HepG2 (cell line): ENCODE data around the gene FAM20A. TPM values are rescaled to one million over a fixed set of nuclear protein-coding genes. Genes with fewer than 3 reads are reported as not detected.

Source experiments
- BCL6 ChIP-seq: IDR thresholded peaks from 2 replicates; pipeline ENCODE4 v1.6.1; 2016; ENCODE audit warnings: missing genetic modification reagents, missing compliant biosample characterization
- ERF ChIP-seq: IDR thresholded peaks from 2 replicates; pipeline ENCODE4 v1.6.1; 2018; ENCODE audit warnings: missing biosample characterization, missing genetic modification reagents
- LCORL ChIP-seq, 2 experiments: fragments of 450-650 bp in 1 of 2; sonication (generic) in 1 of 2; formaldehyde crosslinking in 1 of 2; IDR thresholded peaks; 2 replicates each; pipeline versions ENCODE4 v1.5.0 to v1.6.1; 2017 to 2020; ENCODE audit warnings: antibody characterized with exemption in 1 of 2, missing genetic modification reagents in 1 of 2
- MBD4 ChIP-seq: IDR thresholded peaks from 2 replicates; pipeline ENCODE4 v1.6.1; 2012; ENCODE audit warnings: low read length, inconsistent platforms, borderline replicate concordance
- MXD4 ChIP-seq: IDR thresholded peaks from 2 replicates; pipeline ENCODE4 v1.6.1; 2016; ENCODE audit warnings: mild to moderate bottlenecking, missing biosample characterization, missing genetic modification reagents
- NBN ChIP-seq: fragments of 450-650 bp; conservative IDR thresholded peaks from 2 replicates; pipeline ENCODE4 v1.6.1; 2017
- PCBP1 ChIP-seq: fragments of 200-400 bp; formaldehyde crosslinking; IDR thresholded peaks from 2 replicates; pipeline ENCODE4 v1.6.1; 2017; ENCODE audit warnings: mild to moderate bottlenecking, low read depth, low read length, borderline replicate concordance
- REPIN1 ChIP-seq: sonication (generic); formaldehyde crosslinking; IDR thresholded peaks from 2 replicates; pipeline ENCODE4 v1.8.0; 2022; ENCODE audit warnings: missing genetic modification reagents, low read depth, mild to moderate bottlenecking, borderline replicate concordance
- RFXAP ChIP-seq: sonication (generic); formaldehyde crosslinking; IDR thresholded peaks from 2 replicates; pipeline ENCODE4 v1.4.0; 2020; ENCODE audit warnings: missing genetic modification reagents, borderline replicate concordance
- SRY ChIP-seq: sonication (generic); formaldehyde crosslinking; IDR thresholded peaks from 2 replicates; pipeline ENCODE4 v1.8.0; 2022; ENCODE audit warnings: mild to moderate bottlenecking, missing genetic modification reagents
- ZFP62 ChIP-seq: sonication (generic); formaldehyde crosslinking; IDR thresholded peaks from 2 replicates; pipeline ENCODE4 v1.4.0; 2020; ENCODE audit warnings: missing genetic modification reagents
- ZFY ChIP-seq: sonication (generic); formaldehyde crosslinking; IDR thresholded peaks from 2 replicates; pipeline ENCODE4 v1.4.0; 2020; ENCODE audit warnings: missing genetic modification reagents
- ZNF12 ChIP-seq: sonication (generic); formaldehyde crosslinking; IDR thresholded peaks from 2 replicates; pipeline ENCODE4 v1.5.0; 2020; ENCODE audit warnings: missing genetic modification reagents
- ZNF878 ChIP-seq: sonication (generic); formaldehyde crosslinking; IDR thresholded peaks from 2 replicates; pipeline ENCODE4 v1.8.1; 2023; ENCODE audit warnings: mild to moderate bottlenecking, missing genetic modification reagents, moderate library complexity
- polyA plus RNA-seq, 8 experiments: library from polyadenylated mRNA; depleted of rRNA in 3 of 8; stranded (reverse) in 7 of 8; unstranded in 1 of 8; fragments of >200 nt; fragmentation: Illumina TruSeq in 4 of 8; extraction: Trizol in 4 of 8; gene quantifications; 2 replicates each; pipeline versions ENCODE4 v1.2.1 to v1.2.3, GENCODE V29; 2011 to 2016; ENCODE audit warnings: low read depth in 4 of 8, missing spikeins in 1 of 8, mixed read lengths in 1 of 8; ENCODE audit not compliant: insufficient read depth in 1 of 8
- total RNA-seq, 5 experiments: library from RNA; depleted of rRNA; stranded (reverse); fragments of >200 nt; fragmentation: Illumina TruSeq; extraction: Trizol; gene quantifications; 2 replicates each; pipeline ENCODE4 v1.2.3, GENCODE V29; 2016; ENCODE audit warnings: low read depth in 1 of 5
- TF ChIP-seq, protein P1 (sequence below): sonication (generic); formaldehyde crosslinking; IDR thresholded peaks from 2 replicates; pipeline ENCODE4 v1.4.0; 2020; ENCODE audit warnings: missing genetic modification reagents
- TF ChIP-seq, protein P2 (sequence below): sonication (generic); formaldehyde crosslinking; IDR thresholded peaks from 2 replicates; pipeline ENCODE4 v1.5.0; 2020; ENCODE audit warnings: missing genetic modification reagents
- TF ChIP-seq, protein P3 (sequence below): sonication (generic); formaldehyde crosslinking; IDR thresholded peaks from 2 replicates; pipeline ENCODE4 v1.5.1; 2020; ENCODE audit warnings: missing genetic modification reagents, mild to moderate bottlenecking, borderline replicate concordance
- TF ChIP-seq, protein P4 (sequence below): sonication (generic); formaldehyde crosslinking; IDR thresholded peaks from 2 replicates; pipeline ENCODE4 v1.8.1; 2023; ENCODE audit warnings: missing genetic modification reagents, inconsistent platforms, borderline replicate concordance
- TF ChIP-seq, protein P5 (sequence below): sonication (generic); formaldehyde crosslinking; IDR thresholded peaks from 2 replicates; pipeline ENCODE4 v1.5.0; 2020; ENCODE audit warnings: mild to moderate bottlenecking, missing genetic modification reagents, borderline replicate concordance

FAM20A gene
- total and polyA plus RNA-seq, 2 of the 13 experiments (the other 11 are each of a cell fraction or from before 2014, with no cell fraction given) = 9.3 to 20.7 TPM

DNA sequence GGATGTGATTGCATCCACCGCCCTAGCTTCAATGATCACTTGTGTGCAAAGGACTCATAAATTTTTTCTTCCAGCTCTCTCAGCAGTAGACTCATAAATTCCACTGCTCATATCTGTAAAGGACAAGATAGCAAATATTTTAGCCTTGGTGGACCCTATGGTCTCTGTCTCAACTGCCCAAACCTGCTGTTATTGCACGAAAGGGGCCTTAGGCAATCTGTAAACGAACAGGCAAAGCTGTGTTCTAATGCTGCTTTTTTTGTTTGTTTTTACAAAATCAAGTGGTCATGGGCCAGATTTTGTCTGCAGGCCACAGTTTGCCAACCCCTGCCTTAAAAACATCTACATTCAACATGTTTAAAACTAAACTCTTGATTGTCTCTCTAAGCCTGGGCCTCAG lies 34.1 kb downstream of the FAM20A start (continued):
- TF ChIP-seq, protein P1, sequence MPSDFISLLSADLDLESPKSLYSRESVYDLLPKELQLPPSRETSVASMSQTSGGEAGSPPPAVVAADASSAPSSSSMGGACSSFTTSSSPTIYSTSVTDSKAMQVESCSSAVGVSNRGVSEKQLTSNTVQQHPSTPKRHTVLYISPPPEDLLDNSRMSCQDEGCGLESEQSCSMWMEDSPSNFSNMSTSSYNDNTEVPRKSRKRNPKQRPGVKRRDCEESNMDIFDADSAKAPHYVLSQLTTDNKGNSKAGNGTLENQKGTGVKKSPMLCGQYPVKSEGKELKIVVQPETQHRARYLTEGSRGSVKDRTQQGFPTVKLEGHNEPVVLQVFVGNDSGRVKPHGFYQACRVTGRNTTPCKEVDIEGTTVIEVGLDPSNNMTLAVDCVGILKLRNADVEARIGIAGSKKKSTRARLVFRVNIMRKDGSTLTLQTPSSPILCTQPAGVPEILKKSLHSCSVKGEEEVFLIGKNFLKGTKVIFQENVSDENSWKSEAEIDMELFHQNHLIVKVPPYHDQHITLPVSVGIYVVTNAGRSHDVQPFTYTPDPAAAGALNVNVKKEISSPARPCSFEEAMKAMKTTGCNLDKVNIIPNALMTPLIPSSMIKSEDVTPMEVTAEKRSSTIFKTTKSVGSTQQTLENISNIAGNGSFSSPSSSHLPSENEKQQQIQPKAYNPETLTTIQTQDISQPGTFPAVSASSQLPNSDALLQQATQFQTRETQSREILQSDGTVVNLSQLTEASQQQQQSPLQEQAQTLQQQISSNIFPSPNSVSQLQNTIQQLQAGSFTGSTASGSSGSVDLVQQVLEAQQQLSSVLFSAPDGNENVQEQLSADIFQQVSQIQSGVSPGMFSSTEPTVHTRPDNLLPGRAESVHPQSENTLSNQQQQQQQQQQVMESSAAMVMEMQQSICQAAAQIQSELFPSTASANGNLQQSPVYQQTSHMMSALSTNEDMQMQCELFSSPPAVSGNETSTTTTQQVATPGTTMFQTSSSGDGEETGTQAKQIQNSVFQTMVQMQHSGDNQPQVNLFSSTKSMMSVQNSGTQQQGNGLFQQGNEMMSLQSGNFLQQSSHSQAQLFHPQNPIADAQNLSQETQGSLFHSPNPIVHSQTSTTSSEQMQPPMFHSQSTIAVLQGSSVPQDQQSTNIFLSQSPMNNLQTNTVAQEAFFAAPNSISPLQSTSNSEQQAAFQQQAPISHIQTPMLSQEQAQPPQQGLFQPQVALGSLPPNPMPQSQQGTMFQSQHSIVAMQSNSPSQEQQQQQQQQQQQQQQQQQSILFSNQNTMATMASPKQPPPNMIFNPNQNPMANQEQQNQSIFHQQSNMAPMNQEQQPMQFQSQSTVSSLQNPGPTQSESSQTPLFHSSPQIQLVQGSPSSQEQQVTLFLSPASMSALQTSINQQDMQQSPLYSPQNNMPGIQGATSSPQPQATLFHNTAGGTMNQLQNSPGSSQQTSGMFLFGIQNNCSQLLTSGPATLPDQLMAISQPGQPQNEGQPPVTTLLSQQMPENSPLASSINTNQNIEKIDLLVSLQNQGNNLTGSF = no peak
- TF ChIP-seq SRY (CRISPR knock-in tag) (no peak), ZFP62 (CRISPR knock-in tag) (no peak), MXD4 (CRISPR knock-in tag) (no peak), PCBP1 (no peak), RFXAP (CRISPR knock-in tag) (no peak), LCORL (IDR thresholded peaks at IDR 0.05) (no peak), LCORL (CRISPR knock-in tag; IDR thresholded peaks at IDR 0.05) (peak; percentile 69; the same call in 1 of the 2 replicates), REPIN1 (CRISPR knock-in tag) (no peak), ERF (CRISPR knock-in tag) (no peak), ZFY (CRISPR knock-in tag) (no peak), NBN (no peak), ZNF878 (CRISPR knock-in tag) (no peak), ZNF12 (no peak), BCL6 (0 out of 2 replicates have a peak, but pooled peaks have one; percentile 26), MBD4 (no peak)
- TF ChIP-seq, protein P2, sequence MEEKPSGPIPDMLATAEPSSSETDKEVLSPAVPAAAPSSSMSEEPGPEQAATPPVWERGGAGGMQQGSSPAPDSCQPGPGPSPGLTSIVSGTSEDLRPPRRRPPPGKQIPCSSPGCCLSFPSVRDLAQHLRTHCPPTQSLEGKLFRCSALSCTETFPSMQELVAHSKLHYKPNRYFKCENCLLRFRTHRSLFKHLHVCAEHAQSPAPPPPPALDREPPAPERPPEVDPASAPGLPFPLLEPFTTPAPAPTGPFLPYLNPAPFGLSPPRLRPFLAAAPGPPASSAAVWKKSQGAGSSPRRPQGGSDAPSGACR (CRISPR knock-in tag) = no peak
- TF ChIP-seq, protein P3, sequence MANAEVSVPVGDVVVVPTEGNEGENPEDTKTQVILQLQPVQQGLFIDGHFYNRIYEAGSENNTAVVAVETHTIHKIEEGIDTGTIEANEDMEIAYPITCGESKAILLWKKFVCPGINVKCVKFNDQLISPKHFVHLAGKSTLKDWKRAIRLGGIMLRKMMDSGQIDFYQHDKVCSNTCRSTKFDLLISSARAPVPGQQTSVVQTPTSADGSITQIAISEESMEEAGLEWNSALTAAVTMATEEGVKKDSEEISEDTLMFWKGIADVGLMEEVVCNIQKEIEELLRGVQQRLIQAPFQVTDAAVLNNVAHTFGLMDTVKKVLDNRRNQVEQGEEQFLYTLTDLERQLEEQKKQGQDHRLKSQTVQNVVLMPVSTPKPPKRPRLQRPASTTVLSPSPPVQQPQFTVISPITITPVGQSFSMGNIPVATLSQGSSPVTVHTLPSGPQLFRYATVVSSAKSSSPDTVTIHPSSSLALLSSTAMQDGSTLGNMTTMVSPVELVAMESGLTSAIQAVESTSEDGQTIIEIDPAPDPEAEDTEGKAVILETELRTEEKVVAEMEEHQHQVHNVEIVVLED = no peak
- TF ChIP-seq, protein P4, sequence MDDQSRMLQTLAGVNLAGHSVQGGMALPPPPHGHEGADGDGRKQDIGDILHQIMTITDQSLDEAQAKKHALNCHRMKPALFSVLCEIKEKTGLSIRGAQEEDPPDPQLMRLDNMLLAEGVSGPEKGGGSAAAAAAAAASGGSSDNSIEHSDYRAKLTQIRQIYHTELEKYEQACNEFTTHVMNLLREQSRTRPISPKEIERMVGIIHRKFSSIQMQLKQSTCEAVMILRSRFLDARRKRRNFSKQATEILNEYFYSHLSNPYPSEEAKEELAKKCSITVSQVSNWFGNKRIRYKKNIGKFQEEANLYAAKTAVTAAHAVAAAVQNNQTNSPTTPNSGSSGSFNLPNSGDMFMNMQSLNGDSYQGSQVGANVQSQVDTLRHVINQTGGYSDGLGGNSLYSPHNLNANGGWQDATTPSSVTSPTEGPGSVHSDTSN (CRISPR knock-in tag) = no peak
- TF ChIP-seq, protein P5, sequence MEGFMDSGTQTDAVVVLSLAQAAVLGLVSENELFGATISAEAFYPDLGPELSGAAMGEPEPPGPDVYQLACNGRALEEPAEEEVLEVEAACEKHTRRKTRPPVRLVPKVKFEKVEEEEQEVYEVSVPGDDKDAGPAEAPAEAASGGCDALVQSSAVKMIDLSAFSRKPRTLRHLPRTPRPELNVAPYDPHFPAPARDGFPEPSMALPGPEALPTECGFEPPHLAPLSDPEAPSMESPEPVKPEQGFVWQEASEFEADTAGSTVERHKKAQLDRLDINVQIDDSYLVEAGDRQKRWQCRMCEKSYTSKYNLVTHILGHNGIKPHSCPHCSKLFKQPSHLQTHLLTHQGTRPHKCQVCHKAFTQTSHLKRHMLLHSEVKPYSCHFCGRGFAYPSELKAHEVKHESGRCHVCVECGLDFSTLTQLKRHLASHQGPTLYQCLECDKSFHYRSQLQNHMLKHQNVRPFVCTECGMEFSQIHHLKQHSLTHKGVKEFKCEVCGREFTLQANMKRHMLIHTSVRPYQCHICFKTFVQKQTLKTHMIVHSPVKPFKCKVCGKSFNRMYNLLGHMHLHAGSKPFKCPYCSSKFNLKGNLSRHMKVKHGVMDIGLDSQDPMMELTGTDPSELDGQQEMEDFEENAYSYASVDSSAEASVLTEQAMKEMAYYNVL = no peak
